CD8-positive, alpha-beta memory T cell (primary cell): Measurements from ENCODE around the gene RBSN. TPM values are rescaled to one million over a fixed set of nuclear protein-coding genes. Genes with fewer than 3 reads are reported as not detected.

Experiments used
- CTCF ChIA-PET: fragments of 350-600 bp; sonication (Branson Sonifier 250); formaldehyde crosslinking; loops from one replicate; lab custom pipeline; 2021; ENCODE audit warnings: antibody characterized with exemption; lab: Charles Lee
- POLR2A ChIA-PET: fragments of 350-600 bp; sonication (Branson Sonifier 250); formaldehyde crosslinking; loops from one replicate; lab custom pipeline; 2021; ENCODE audit warnings: antibody characterized with exemption; lab: Charles Lee
- DNase-seq, 5 donors: peaks; one replicate each; pipeline versions ENCODE4 v3.0.0 to v3.0.0-alpha.2; 2020 to 2022; ENCODE audit warnings: mixed read lengths in 1 of 5
- H3K27ac ChIP-seq: one replicate; pipeline ENCODE4 v1.7.0; 2013; ENCODE audit warnings: low read depth, mild to moderate bottlenecking, low read length, moderate library complexity
- H3K27me3 ChIP-seq: 2 replicates; pipeline ENCODE4 v1.7.0; 2013; ENCODE audit warnings: low read length, mild to moderate bottlenecking; ENCODE audit not compliant: insufficient read depth, poor library complexity, severe bottlenecking
- H3K36me3 ChIP-seq: 2 replicates; pipeline ENCODE4 v1.7.0; 2013; ENCODE audit warnings: mild to moderate bottlenecking, low read length, moderate library complexity; ENCODE audit not compliant: insufficient read depth
- H3K4me1 ChIP-seq: 2 replicates; pipeline ENCODE4 v1.7.0; 2013; ENCODE audit warnings: mild to moderate bottlenecking, low read length, moderate library complexity; ENCODE audit not compliant: insufficient read depth
- H3K4me3 ChIP-seq: 2 replicates; pipeline ENCODE4 v1.7.0; 2013; ENCODE audit warnings: mild to moderate bottlenecking, low read length
- H3K9me3 ChIP-seq: 2 replicates; pipeline ENCODE4 v1.7.0; 2013; ENCODE audit warnings: mild to moderate bottlenecking, low read length
- H3K27ac Mint-ChIP-seq, 8 donors: one replicate each; pipeline ENCODE4 v1.8.0; 2020 to 2021; ENCODE audit warnings: mixed read lengths in 8 of 8, mild to moderate bottlenecking in 6 of 8, inconsistent platforms in 3 of 8, moderate library complexity in 3 of 8
- H3K27me3 Mint-ChIP-seq, 2 donors: one replicate each; pipeline ENCODE4 v1.8.0; 2020 to 2021; ENCODE audit warnings: mixed read lengths in 2 of 2, mild to moderate bottlenecking in 1 of 2, moderate library complexity in 1 of 2
- H3K36me3 Mint-ChIP-seq, 3 donors: one replicate each; pipeline ENCODE4 v1.8.0; 2020 to 2021; ENCODE audit warnings: mixed read lengths in 3 of 3, inconsistent platforms in 1 of 3, mild to moderate bottlenecking in 1 of 3
- H3K4me1 Mint-ChIP-seq, 3 donors: one replicate each; pipeline ENCODE4 v1.8.0; 2020 to 2021; ENCODE audit warnings: mixed read lengths in 3 of 3, inconsistent platforms in 1 of 3, mild to moderate bottlenecking in 1 of 3
- H3K4me3 Mint-ChIP-seq, 7 donors: one replicate each; pipeline ENCODE4 v1.8.0; 2020 to 2021; ENCODE audit warnings: mixed read lengths in 7 of 7, mild to moderate bottlenecking in 6 of 7, moderate library complexity in 4 of 7, inconsistent platforms in 2 of 7
- H3K9me3 Mint-ChIP-seq, 5 donors: one replicate each; pipeline ENCODE4 v1.8.0; 2020 to 2022; ENCODE audit warnings: mixed read lengths in 5 of 5, mild to moderate bottlenecking in 3 of 5, moderate library complexity in 2 of 5, inconsistent platforms in 1 of 5
- polyA plus RNA-seq: library from polyadenylated mRNA; unstranded; fragments of 300-500 nt; fragmentation: Illumina TruSeq; gene quantifications from one replicate; pipeline ENCODE4 v1.2.3, GENCODE V29; 2021
- total RNA-seq, 2 experiments: library from RNA; stranded (reverse); gene quantifications; one replicate each; pipeline ENCODE4 v1.2.3, GENCODE V29; 2021

Gene RBSN
- total and polyA plus RNA-seq, 3 experiments from 2014 or later = 12.2 to 19.0 (median 12.5) TPM

DNA sequence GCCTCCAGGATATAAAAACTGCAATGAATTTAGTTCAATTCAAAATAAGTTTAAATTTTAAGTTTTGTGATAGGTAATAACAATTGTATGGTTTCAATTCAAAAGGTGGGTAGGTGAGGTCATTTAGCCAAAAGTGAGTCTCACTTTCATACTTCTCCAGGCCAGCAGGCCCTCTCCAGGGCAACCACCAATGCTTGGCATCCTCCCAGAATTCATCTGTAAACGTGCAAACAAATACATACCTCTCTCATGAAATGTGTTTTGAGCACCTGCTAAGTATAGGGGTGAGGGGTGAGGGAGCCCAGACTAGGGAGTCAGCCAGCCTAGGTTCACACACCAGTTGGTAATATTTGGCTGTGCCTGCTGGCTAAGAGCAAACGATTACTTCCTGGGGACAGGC is 22.0 kb upstream of the RBSN start:
- CTCF ChIA-PET = no interaction called here
- peaks cover 0 to 4% (median 0%) of the 10 kb centered on the region in 3 donors for H3K36me3 Mint-ChIP-seq
- DNase-seq = no peak
- no peak overlapping the region for H3K27ac Mint-ChIP-seq
- no peak overlapping the region for H3K4me3 Mint-ChIP-seq
- peaks cover 3 to 9% of the 10 kb centered on the region in 2 donors for H3K27me3 Mint-ChIP-seq
- no peaks in the 10 kb centered on the region for H3K36me3 ChIP-seq
- no peak overlapping the region for H3K4me3 ChIP-seq
- no peak overlapping the region for H3K27ac ChIP-seq
- POLR2A ChIA-PET = no interaction called here
- peaks cover 0 to 5% (median 2%) of the 10 kb centered on the region in 3 donors for H3K4me1 Mint-ChIP-seq
- no peaks in the 10 kb centered on the region for H3K4me1 ChIP-seq
- H3K27me3 ChIP-seq = no peaks in the 10 kb centered on the region
- H3K9me3 ChIP-seq = no peaks in the 10 kb centered on the region
- no peaks in the 10 kb centered on the region for H3K9me3 Mint-ChIP-seq

DNA sequence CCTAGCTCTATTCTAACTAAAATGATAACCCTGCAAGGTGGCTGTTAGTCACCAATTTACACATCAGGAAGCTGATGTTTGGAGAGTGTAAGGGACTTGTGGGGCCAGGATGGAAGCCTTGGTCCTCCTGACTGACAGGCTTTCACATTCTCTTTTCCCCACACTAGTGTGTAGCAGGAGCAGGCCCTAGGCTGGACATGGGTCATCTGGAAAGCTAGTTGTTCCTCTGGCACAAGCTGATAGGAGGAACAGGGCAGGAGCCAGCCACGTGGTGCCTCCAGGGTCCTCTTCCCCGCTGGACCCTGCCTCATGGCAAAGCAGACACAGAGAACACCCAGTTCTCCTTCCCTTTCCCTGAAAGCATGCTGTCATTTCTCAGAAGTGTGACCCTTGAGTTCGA is 18.1 kb upstream of the RBSN start:
- H3K9me3 ChIP-seq = no peaks in the 10 kb centered on the region
- no peak overlapping the region for H3K4me3 Mint-ChIP-seq
- H3K4me1 ChIP-seq = no peaks in the 10 kb centered on the region
- H3K36me3 Mint-ChIP-seq = no peaks in the 10 kb centered on the region
- no peak overlapping the region for H3K4me3 ChIP-seq
- H3K4me1 Mint-ChIP-seq = peaks cover 0 to 5% (median 0%) of the 10 kb centered on the region in 3 donors
- H3K27ac Mint-ChIP-seq = no peak overlapping the region
- DNase-seq = no peak
- CTCF ChIA-PET = interaction anchor here (4.7 kb wide), 1 partner anchor 10 kb away, joined by 44 read pairs; no protein-coding TSS in a partner anchor
- POLR2A ChIA-PET = no interaction called here
- peaks cover 0 to 9% of the 10 kb centered on the region in 2 donors for H3K27me3 Mint-ChIP-seq
- H3K36me3 ChIP-seq = no peaks in the 10 kb centered on the region
- no peak overlapping the region for H3K27ac ChIP-seq
- H3K9me3 Mint-ChIP-seq = no peaks in the 10 kb centered on the region
- H3K27me3 ChIP-seq = no peaks in the 10 kb centered on the region

DNA sequence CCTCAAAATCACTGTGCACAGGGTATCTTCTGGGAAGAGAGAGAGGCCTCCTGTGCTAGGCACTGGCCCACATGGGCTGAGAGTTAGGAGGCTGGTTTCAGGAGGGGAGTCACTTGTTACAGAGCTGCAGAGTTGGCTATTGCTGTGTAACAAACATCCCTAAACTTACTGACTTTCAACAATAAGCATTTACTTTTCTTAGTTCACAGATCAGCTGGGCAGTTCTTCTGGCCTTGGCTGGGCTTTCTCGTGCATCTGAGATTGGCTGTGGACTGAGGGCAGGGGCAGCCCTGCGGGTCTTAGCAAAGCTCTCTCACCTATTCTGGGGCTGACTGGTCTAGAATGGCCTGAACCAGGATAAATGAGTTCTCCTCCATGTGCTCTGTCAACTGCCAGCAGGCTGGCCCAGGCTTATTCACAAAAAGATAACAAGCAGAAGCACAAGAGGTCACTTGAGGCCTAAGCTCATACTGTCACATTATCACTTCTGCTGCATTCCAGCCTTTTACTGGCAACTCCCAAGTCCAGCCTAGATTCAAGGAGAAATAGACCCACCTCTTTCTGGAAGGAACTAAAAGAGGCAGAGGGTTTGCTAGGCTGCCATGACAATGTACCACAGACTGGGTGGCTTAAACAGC is 17.2 kb upstream of the RBSN start:
- Mint-ChIP-seq H3K9me3 (no peaks in the 10 kb centered on the region), H3K36me3 (no peaks in the 10 kb centered on the region), H3K4me1 (peaks cover 0 to 5% (median 0%) of the 10 kb centered on the region in 3 donors), H3K27me3 (peaks cover 0 to 8% of the 10 kb centered on the region in 2 donors), H3K27ac (no peak overlapping the region), H3K4me3 (no peak overlapping the region)
- Histone ChIP-seq H3K27me3 (no peaks in the 10 kb centered on the region), H3K36me3 (no peaks in the 10 kb centered on the region), H3K9me3 (no peaks in the 10 kb centered on the region), H3K4me3 (no peak overlapping the region), H3K27ac (no peak overlapping the region), H3K4me1 (no peaks in the 10 kb centered on the region)
- ChIA-PET CTCF (interaction anchor here (1.3 to 4.7 kb wide), 2 partner anchors 9 to 289 kb away, joined by 3 to 44 read pairs; no protein-coding TSS in a partner anchor), POLR2A (no interaction called here)
- DNase-seq = no peak

DNA sequence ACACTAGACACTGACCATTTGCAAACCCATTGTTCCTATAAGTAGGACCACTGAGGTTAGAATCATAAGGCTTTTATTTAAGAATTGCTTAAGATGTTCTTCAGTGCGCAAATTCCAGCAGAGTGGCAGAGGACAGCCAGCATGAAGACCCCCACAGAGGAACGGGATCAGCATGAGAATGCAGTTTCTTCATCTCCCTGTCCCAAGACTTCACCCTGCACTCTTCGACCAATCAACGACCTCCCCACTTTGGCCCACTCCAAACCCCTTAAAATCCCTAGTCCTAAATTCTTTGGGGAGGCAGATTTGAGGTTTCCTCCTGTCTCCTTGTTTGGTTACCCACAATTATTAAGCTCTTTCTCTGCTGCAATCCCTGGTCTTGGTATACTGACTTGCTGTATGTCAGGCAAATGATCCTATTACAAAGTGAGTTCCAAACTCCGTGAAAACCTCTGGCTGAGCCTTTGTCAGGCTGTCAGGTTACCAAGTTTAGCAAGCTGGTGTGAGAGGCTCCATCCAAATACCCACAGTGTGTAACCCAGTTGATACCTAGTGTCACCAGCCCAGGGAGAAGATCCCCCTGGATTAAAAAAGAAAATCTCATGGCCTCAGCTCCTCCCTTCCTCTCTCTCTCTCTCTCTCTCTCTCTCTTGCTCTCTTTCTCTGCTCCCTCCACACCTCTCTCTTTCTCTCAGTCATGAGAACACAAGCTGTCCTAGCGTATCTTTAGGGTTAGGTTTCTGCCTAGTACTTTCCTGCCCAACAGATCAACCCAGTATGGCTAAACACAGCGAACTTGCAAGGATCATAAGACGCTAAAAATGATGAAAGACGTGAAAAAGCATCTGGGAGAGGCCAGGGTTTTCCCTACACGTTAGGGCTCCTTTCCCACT is 15.8 kb upstream of the RBSN start:
- peaks cover 0 to 4% of the 10 kb centered on the region in 2 donors for H3K27me3 Mint-ChIP-seq
- Histone ChIP-seq H3K36me3 (no peaks in the 10 kb centered on the region), H3K4me3 (no peak overlapping the region), H3K4me1 (no peaks in the 10 kb centered on the region), H3K27ac (no peak overlapping the region), H3K9me3 (no peaks in the 10 kb centered on the region), H3K27me3 (no peaks in the 10 kb centered on the region)
- CTCF ChIA-PET = interaction anchor here (1.3 kb wide), 1 partner anchor 291 kb away, joined by 3 read pairs; no protein-coding TSS in a partner anchor
- peaks cover 0 to 5% (median 0%) of the 10 kb centered on the region in 3 donors for H3K4me1 Mint-ChIP-seq
- POLR2A ChIA-PET = no interaction called here
- H3K27ac Mint-ChIP-seq = peak overlapping the region in 1 of 8 donors; percentile 3
- no peaks in the 10 kb centered on the region for H3K36me3 Mint-ChIP-seq
- H3K9me3 Mint-ChIP-seq = no peaks in the 10 kb centered on the region
- no peak overlapping the region for H3K4me3 Mint-ChIP-seq
- DNase-seq = no peak

DNA sequence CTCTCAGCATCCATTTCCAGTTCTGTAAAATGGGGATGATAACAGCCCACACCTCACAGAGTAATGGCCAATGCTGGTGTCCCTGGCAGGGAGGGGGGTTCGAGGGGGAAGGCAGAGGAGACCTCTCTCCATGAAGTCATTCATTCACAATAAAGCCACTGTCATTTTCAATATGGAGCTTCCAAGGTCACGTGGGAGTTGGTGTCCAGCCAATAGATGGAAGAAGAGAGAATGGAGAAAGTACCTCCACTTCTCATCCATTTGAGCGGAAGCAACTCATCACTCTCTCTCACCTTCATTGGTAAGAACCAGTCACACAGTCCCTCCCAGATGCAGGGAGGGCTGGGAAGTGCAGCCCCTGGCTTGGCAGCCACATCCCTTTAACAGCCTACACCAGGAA is 14.9 kb upstream of the RBSN start:
- H3K4me3 Mint-ChIP-seq = no peak overlapping the region
- H3K4me1 ChIP-seq = no peaks in the 10 kb centered on the region
- no peaks in the 10 kb centered on the region for H3K36me3 Mint-ChIP-seq
- H3K27me3 ChIP-seq = no peaks in the 10 kb centered on the region
- H3K27ac Mint-ChIP-seq = no peak overlapping the region
- no peak overlapping the region for H3K4me3 ChIP-seq
- H3K27ac ChIP-seq = no peak overlapping the region
- peaks cover 0 to 5% (median 0%) of the 10 kb centered on the region in 3 donors for H3K4me1 Mint-ChIP-seq
- no peaks in the 10 kb centered on the region for H3K36me3 ChIP-seq
- H3K9me3 Mint-ChIP-seq = no peaks in the 10 kb centered on the region
- no peaks in the 10 kb centered on the region for H3K9me3 ChIP-seq
- H3K27me3 Mint-ChIP-seq = peaks cover 3 to 6% of the 10 kb centered on the region in 2 donors
- ChIA-PET CTCF (no interaction called here), POLR2A (no interaction called here)
- DNase-seq = no peak

DNA sequence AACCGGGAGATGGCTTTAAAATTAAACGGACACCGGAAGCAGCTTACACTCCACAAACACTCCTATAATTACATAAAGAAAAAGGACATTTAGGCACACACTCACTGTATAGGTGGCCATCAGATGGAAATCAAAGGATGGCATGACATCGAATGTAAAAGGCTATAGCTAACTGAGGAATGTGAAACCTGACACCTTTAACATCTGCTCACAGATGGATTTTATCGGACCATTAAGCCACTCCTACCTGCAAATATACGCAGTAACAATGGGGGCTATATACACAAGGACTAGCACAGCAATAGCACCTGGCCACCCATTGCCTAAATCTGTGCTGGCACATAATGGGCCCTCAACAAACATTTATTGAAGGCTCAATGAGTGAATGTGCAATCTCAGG is 14.5 kb upstream of the RBSN start:
- Histone ChIP-seq H3K4me1 (no peaks in the 10 kb centered on the region), H3K9me3 (no peaks in the 10 kb centered on the region), H3K4me3 (no peak overlapping the region), H3K27me3 (no peaks in the 10 kb centered on the region), H3K27ac (no peak overlapping the region), H3K36me3 (no peaks in the 10 kb centered on the region)
- Mint-ChIP-seq H3K36me3 (no peaks in the 10 kb centered on the region), H3K4me1 (peaks cover 0 to 2% (median 0%) of the 10 kb centered on the region in 3 donors), H3K27ac (no peak overlapping the region), H3K9me3 (no peaks in the 10 kb centered on the region), H3K4me3 (no peak overlapping the region), H3K27me3 (peaks cover 3 to 4% of the 10 kb centered on the region in 2 donors)
- DNase-seq = no peak
- ChIA-PET CTCF (no interaction called here), POLR2A (no interaction called here)

DNA sequence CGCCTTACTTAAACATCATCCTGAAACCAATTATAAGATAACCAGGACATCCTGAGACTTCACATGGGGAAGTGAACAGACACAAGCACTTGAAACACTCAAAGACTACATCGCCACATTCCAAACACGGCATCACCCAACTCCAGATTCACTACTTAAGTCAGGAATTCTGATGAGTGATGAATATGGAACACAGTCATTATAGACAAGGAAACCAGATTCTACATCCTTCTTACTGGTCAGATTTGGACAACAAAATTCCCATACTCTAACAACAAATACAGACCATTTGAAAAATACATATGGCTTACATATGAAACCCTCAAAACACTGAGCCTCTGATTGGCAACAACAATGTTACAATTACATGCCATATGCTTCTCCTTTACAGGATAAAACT is 13.1 kb upstream of the RBSN start:
- Mint-ChIP-seq H3K4me3 (no peak overlapping the region), H3K4me1 (peaks cover 0 to 4% (median 3%) of the 10 kb centered on the region in 3 donors), H3K27ac (no peak overlapping the region), H3K27me3 (peaks cover 4 to 7% of the 10 kb centered on the region in 2 donors), H3K36me3 (no peaks in the 10 kb centered on the region), H3K9me3 (no peaks in the 10 kb centered on the region)
- ChIA-PET CTCF (no interaction called here), POLR2A (no interaction called here)
- Histone ChIP-seq H3K4me1 (no peaks in the 10 kb centered on the region), H3K9me3 (no peaks in the 10 kb centered on the region), H3K36me3 (no peaks in the 10 kb centered on the region), H3K27ac (no peak overlapping the region), H3K27me3 (no peaks in the 10 kb centered on the region), H3K4me3 (no peak overlapping the region)
- no peak for DNase-seq

DNA sequence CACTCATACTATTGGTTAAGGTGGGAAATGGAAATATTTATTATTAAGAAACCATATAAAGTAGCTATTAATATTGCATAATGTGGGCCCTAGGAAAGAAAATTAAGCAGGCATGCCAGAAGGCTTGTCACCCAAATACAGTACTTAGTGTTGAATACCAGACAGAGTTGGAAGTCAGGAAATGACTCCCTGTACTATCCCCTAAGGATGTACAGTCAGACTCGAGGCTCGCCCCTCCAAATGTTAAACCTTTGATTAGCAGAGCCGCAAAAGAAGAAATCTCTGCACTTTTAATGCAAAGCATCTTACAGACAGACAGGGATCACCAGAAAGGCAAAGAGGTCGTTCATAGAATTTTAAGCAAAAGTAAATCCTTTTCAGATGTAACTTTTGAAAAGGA is 11.3 kb upstream of the RBSN start:
- peaks cover 0 to 4% (median 3%) of the 10 kb centered on the region in 3 donors for H3K4me1 Mint-ChIP-seq
- no peaks in the 10 kb centered on the region for H3K9me3 Mint-ChIP-seq
- Histone ChIP-seq H3K4me1 (no peaks in the 10 kb centered on the region), H3K9me3 (no peaks in the 10 kb centered on the region), H3K36me3 (no peaks in the 10 kb centered on the region), H3K27me3 (no peaks in the 10 kb centered on the region), H3K27ac (no peak overlapping the region), H3K4me3 (no peak overlapping the region)
- peaks cover 4 to 16% of the 10 kb centered on the region in 2 donors for H3K27me3 Mint-ChIP-seq
- no peak for DNase-seq
- ChIA-PET POLR2A (no interaction called here), CTCF (interaction anchor here (5.9 kb wide), 1 partner anchor 7 kb away, joined by 44 read pairs; no protein-coding TSS in a partner anchor)
- H3K4me3 Mint-ChIP-seq = no peak overlapping the region
- no peak overlapping the region for H3K27ac Mint-ChIP-seq
- H3K36me3 Mint-ChIP-seq = no peaks in the 10 kb centered on the region
